ENCODE measurements around the gene NLRP2B.
"Not testable (repeated sequence)": the region's sequence is repeated elsewhere in the genome, so short reads cannot be mapped to it uniquely, and the experiment has no call there.

NLRP2B gene

GRCh38 chrX:57641338-57641737 is 38.7 kb downstream of the NLRP2B start:
- DNase-seq (ENCODE audit: low read depth), result no peak
- no peak for TF ChIP-seq CTCF (conservative IDR thresholded peaks at IDR 0.05; ENCODE audit: low read length)
- no peak overlapping the region for H3K4me3 ChIP-seq (ENCODE audit: low read length)

DNA sequence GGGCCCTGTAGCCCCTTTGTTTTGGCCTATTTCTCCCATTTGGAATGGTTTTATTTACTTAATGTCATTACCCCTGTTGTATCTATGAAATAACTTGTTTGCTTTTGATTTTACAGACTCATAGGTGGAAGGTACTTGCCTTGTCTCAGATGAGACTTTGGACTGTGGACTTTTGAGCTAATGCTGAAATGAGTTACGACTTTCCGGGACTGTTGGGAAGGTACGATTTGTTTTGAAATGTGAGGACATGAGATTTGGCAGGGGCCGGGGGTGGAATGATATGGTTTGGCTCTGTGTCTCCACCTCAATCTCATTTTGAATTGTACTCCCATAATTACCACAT is 39.4 kb downstream of the NLRP2B start:
- no peak for TF ChIP-seq CTCF (conservative IDR thresholded peaks at IDR 0.05; ENCODE audit: low read length)
- DNase-seq (ENCODE audit: low read depth), result no peak
- H3K4me3 ChIP-seq (ENCODE audit: low read length), result no peak overlapping the region

- not testable (repeated sequence) for DNase-seq (ENCODE audit: low read depth); H3K4me3 ChIP-seq (ENCODE audit: low read length)
Observed at GRCh38 chrX:57629438-57629837, 50.6 kb downstream of the NLRP2B start.

Data from AG10803 (cell line).